T-helper 1 cell treated with Interleukin-12 subunit alpha and Interleukin-12 subunit beta and Interleukin-4 antibody, amounts not matched to agents 30 μg/mL and 1 μg/mL, for 36 hours (primary cell): Measurements from ENCODE around the gene CREG1.

Experiments used
- H3K27ac Mint-ChIP-seq: one replicate; pipeline ENCODE4 v1.8.0; 2021; ENCODE audit warnings: mild to moderate bottlenecking, mixed read lengths
- H3K27me3 Mint-ChIP-seq: one replicate; pipeline ENCODE4 v1.8.0; 2021; ENCODE audit warnings: low read depth, mixed read lengths
- H3K36me3 Mint-ChIP-seq: one replicate; pipeline ENCODE4 v1.8.0; 2021; ENCODE audit warnings: low read depth, mixed read lengths
- H3K4me1 Mint-ChIP-seq: one replicate; pipeline ENCODE4 v1.8.0; 2021; ENCODE audit warnings: low read depth, mixed read lengths
- H3K4me3 Mint-ChIP-seq: one replicate; pipeline ENCODE4 v1.8.0; 2021; ENCODE audit warnings: mild to moderate bottlenecking, moderate library complexity, mixed read lengths
- H3K9me3 Mint-ChIP-seq: one replicate; pipeline ENCODE4 v1.8.0; 2021; ENCODE audit warnings: mixed read lengths

CREG1 gene

GRCh38 chr1:167553136-167554027 is at the start of gene CREG1:
TSS of gene CREG1 (minus strand) at chr1:167553762.
- peaks cover 33% of the 10 kb centered on the region for H3K4me1 Mint-ChIP-seq
- no peaks in the 10 kb centered on the region for H3K9me3 Mint-ChIP-seq
- peak within 1 kb of the TSS; percentile 85 for H3K4me3 Mint-ChIP-seq
- peaks cover 17% of the 10 kb centered on the region for H3K27me3 Mint-ChIP-seq
- H3K27ac Mint-ChIP-seq: peak within 1 kb of the TSS; percentile 41
- no peaks in the 10 kb centered on the region for H3K36me3 Mint-ChIP-seq

GRCh38 chr1:167602840-167603239 is 49.3 kb upstream of the CREG1 start:
- Mint-ChIP-seq H3K9me3 (peaks cover 12% of the 10 kb centered on the region), H3K27me3 (no peaks in the 10 kb centered on the region), H3K4me3 (no peak overlapping the region), H3K27ac (peak overlapping the region; percentile 42), H3K4me1 (peaks cover 42% of the 10 kb centered on the region), H3K36me3 (peaks cover 17% of the 10 kb centered on the region)

GRCh38 chr1:167601442-167602383 is 48.2 kb upstream of the CREG1 start:
- H3K27me3 Mint-ChIP-seq: peaks cover 4% of the 10 kb centered on the region
- H3K27ac Mint-ChIP-seq: peak overlapping the region; percentile 37
- peaks cover 4% of the 10 kb centered on the region for H3K9me3 Mint-ChIP-seq
- H3K4me3 Mint-ChIP-seq: peak overlapping the region; percentile 68
- peaks cover 42% of the 10 kb centered on the region for H3K4me1 Mint-ChIP-seq
- peaks cover 10% of the 10 kb centered on the region for H3K36me3 Mint-ChIP-seq

GRCh38 chr1:167599957-167600581 is 46.5 kb upstream of the CREG1 start:
- Mint-ChIP-seq H3K36me3 (peaks cover 9% of the 10 kb centered on the region), H3K27me3 (peaks cover 7% of the 10 kb centered on the region), H3K27ac (peak overlapping the region; percentile 76), H3K9me3 (no peaks in the 10 kb centered on the region), H3K4me3 (peak overlapping the region; percentile 53), H3K4me1 (peaks cover 42% of the 10 kb centered on the region)

- peaks cover 2% of the 10 kb centered on the region for H3K36me3 Mint-ChIP-seq
- peaks cover 7% of the 10 kb centered on the region for H3K27me3 Mint-ChIP-seq
- no peak overlapping the region for H3K4me3 Mint-ChIP-seq
These were observed 41.3 kb upstream of the CREG1 start for GRCh38 chr1:167594822-167595221.

GRCh38 chr1:167593860-167594259 is 40.3 kb upstream of the CREG1 start:
- peaks cover 11% of the 10 kb centered on the region for H3K4me1 Mint-ChIP-seq
- H3K36me3 Mint-ChIP-seq: peaks cover 2% of the 10 kb centered on the region
- no peak overlapping the region for H3K4me3 Mint-ChIP-seq
- H3K9me3 Mint-ChIP-seq: no peaks in the 10 kb centered on the region
- H3K27ac Mint-ChIP-seq: no peak overlapping the region
- peaks cover 7% of the 10 kb centered on the region for H3K27me3 Mint-ChIP-seq

More at GRCh38 chr1:167594822-167595221, 41.3 kb upstream of the CREG1 start:
- H3K9me3 Mint-ChIP-seq: no peaks in the 10 kb centered on the region
- H3K4me1 Mint-ChIP-seq: peaks cover 16% of the 10 kb centered on the region
- no peak overlapping the region for H3K27ac Mint-ChIP-seq

- Mint-ChIP-seq H3K4me3 (no peak overlapping the region), H3K27ac (no peak overlapping the region), H3K36me3 (no peaks in the 10 kb centered on the region), H3K4me1 (peaks cover 10% of the 10 kb centered on the region), H3K27me3 (peaks cover 7% of the 10 kb centered on the region), H3K9me3 (no peaks in the 10 kb centered on the region)
These were observed 38.9 kb upstream of the CREG1 start for GRCh38 chr1:167592475-167592874.

GRCh38 chr1:167588361-167588760 is 34.8 kb upstream of the CREG1 start:
- no peaks in the 10 kb centered on the region for H3K27me3 Mint-ChIP-seq
- H3K4me1 Mint-ChIP-seq: peaks cover 4% of the 10 kb centered on the region
- H3K4me3 Mint-ChIP-seq: no peak overlapping the region
- no peaks in the 10 kb centered on the region for H3K9me3 Mint-ChIP-seq
- H3K36me3 Mint-ChIP-seq: no peaks in the 10 kb centered on the region
- no peak overlapping the region for H3K27ac Mint-ChIP-seq

GRCh38 chr1:167587872-167588271 is 34.3 kb upstream of the CREG1 start:
- no peak overlapping the region for H3K4me3 Mint-ChIP-seq
- no peak overlapping the region for H3K27ac Mint-ChIP-seq
- H3K27me3 Mint-ChIP-seq: no peaks in the 10 kb centered on the region
- peaks cover 3% of the 10 kb centered on the region for H3K4me1 Mint-ChIP-seq
- H3K9me3 Mint-ChIP-seq: no peaks in the 10 kb centered on the region
- no peaks in the 10 kb centered on the region for H3K36me3 Mint-ChIP-seq

- no peaks in the 10 kb centered on the region for H3K9me3 Mint-ChIP-seq
- H3K27me3 Mint-ChIP-seq: no peaks in the 10 kb centered on the region
- peaks cover 3% of the 10 kb centered on the region for H3K4me1 Mint-ChIP-seq
- no peak overlapping the region for H3K4me3 Mint-ChIP-seq
- no peak overlapping the region for H3K27ac Mint-ChIP-seq
- H3K36me3 Mint-ChIP-seq: no peaks in the 10 kb centered on the region
These were observed 33.8 kb upstream of the CREG1 start for GRCh38 chr1:167587342-167587741.

- no peak overlapping the region for H3K4me3 Mint-ChIP-seq
- no peaks in the 10 kb centered on the region for H3K27me3 Mint-ChIP-seq
- H3K9me3 Mint-ChIP-seq: no peaks in the 10 kb centered on the region
- H3K27ac Mint-ChIP-seq: no peak overlapping the region
- no peaks in the 10 kb centered on the region for H3K36me3 Mint-ChIP-seq
- H3K4me1 Mint-ChIP-seq: peaks cover 3% of the 10 kb centered on the region
These were observed 31.0 kb upstream of the CREG1 start for GRCh38 chr1:167584581-167584980.

- Mint-ChIP-seq H3K36me3 (no peaks in the 10 kb centered on the region), H3K4me1 (no peaks in the 10 kb centered on the region), H3K27me3 (no peaks in the 10 kb centered on the region), H3K4me3 (no peak overlapping the region), H3K27ac (no peak overlapping the region), H3K9me3 (no peaks in the 10 kb centered on the region)
These were observed 29.2 kb upstream of the CREG1 start for GRCh38 chr1:167582722-167583121.

GRCh38 chr1:167582064-167582463 is 28.5 kb upstream of the CREG1 start:
- Mint-ChIP-seq H3K27me3 (peaks cover under 1% of the 10 kb centered on the region), H3K4me1 (no peaks in the 10 kb centered on the region), H3K27ac (no peak overlapping the region), H3K4me3 (no peak overlapping the region), H3K9me3 (no peaks in the 10 kb centered on the region), H3K36me3 (no peaks in the 10 kb centered on the region)

GRCh38 chr1:167579986-167580385 is 26.4 kb upstream of the CREG1 start:
- H3K9me3 Mint-ChIP-seq: peaks cover 1% of the 10 kb centered on the region
- no peaks in the 10 kb centered on the region for H3K4me1 Mint-ChIP-seq

More at GRCh38 chr1:167579986-167580385, 26.4 kb upstream of the CREG1 start:
- Mint-ChIP-seq H3K36me3 (no peaks in the 10 kb centered on the region), H3K27me3 (peaks cover 11% of the 10 kb centered on the region), H3K27ac (no peak overlapping the region), H3K4me3 (no peak overlapping the region)
